GM21529 (cell line): ENCODE results near the gene HNRNPA2B1.
A peak's percentile ranks its signal among the peaks of the same experiment; 100 is the strongest.
"Not testable (repeated sequence)": the region's sequence is repeated elsewhere in the genome, so short reads cannot be mapped to it uniquely, and the experiment has no call there.

Experiments
- ATAC-seq: cut with Tn5 transposase; IDR thresholded peaks from one replicate; pipeline ENCODE4 v1.9.1; 2021; ENCODE audit not compliant: unreplicated experiment

HNRNPA2B1 gene

DNA sequence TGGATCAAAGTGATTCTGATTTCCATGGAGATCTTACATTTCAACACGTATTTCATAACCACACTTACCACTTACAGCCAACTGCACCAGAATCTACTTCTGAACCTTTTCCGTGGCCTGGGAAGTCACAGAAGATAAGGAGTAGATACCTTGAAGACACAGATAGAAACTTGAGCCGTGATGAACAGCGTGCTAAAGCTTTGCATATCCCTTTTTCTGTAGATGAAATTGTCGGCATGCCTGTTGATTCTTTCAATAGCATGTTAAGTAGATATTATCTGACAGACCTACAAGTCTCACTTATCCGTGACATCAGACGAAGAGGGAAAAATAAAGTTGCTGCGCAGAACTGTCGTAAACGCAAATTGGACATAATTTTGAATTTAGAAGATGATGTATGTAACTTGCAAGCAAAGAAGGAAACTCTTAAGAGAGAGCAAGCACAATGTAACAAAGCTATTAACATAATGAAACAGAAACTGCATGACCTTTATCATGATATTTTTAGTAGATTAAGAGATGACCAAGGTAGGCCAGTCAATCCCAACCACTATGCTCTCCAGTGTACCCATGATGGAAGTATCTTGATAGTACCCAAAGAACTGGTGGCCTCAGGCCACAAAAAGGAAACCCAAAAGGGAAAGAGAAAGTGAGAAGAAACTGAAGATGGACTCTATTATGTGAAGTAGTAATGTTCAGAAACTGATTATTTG lies 15.3 kb downstream of the HNRNPA2B1 start:
- peak; percentile 40 for ATAC-seq

DNA sequence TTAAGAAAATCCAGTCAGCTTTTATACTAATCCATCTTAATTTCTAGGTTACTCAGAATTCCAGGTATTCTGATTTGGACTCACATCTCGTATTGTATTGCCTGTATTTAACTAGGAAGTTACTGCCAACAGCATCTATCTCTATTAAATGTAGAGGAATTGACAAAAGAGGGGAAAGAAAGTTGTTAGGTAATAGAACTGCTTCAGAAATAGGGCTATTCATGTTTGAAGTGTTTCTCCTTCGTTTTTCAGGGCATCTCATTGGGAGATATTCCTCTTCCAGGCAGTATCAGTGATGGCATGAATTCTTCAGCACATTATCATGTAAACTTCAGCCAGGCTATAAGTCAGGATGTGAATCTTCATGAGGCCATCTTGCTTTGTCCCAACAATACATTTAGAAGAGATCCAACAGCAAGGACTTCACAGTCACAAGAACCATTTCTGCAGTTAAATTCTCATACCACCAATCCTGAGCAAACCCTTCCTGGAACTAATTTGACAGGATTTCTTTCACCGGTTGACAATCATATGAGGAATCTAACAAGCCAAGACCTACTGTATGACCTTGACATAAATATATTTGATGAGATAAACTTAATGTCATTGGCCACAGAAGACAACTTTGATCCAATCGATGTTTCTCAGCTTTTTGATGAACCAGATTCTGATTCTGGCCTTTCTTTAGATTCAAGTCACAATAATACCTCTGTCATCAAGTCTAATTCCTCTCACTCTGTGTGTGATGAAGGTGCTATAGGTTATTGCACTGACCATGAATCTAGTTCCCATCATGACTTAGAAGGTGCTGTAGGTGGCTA lies 16.1 kb downstream of the HNRNPA2B1 start:
- not testable (repeated sequence) for ATAC-seq

DNA sequence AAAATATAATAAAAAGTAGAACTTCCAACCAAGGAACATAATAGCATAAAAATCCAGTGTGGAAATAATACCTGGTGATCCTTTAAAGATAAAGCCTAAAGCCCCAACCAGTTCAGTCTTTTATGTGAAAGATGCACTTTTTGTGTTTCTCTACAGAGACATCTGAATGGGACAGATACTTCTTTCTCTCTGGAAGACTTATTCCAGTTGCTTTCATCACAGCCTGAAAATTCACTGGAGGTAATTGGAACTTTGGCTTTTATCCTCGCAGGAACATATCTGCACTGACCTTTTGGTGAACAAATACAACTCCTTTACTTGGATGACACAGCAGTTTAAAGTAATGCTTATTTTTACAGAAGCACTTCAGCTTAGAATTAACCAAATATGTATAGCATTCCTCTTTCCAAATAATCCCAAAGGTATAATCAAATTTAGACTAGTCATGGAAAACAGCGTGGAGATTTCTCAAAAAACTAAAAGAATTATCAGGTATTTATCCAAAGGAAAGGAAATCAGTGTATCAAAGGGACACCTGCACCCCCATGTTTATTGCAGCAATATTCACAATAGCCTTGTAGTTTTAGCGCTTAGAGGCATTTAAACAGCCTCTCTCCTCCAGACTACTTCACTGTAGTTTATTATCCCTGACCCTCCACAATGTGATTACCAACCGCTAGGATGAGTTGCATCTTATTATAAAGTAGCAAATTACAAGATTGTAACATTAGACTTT lies 16.8 kb downstream of the HNRNPA2B1 start:
- ATAC-seq: no peak

DNA sequence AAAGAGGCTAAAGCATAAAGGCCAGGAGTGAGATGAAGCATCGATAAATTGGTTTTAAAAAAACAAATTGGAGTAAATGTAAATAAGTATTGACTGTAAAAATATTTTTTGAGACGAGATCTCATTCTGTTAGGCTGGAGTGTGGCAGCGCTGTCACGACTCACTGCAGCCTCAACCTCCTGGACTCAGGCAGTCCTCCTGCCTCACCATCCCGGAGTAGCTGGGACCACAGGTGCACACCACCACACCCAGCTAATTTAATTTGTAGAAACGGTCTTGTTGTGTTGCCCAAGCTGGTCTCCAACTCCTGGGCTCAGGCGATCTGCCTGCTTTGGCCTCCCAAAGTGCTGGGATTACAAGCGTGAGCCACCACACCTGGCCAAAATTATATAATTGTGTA lies 17.8 kb downstream of the HNRNPA2B1 start:
- ATAC-seq: no peak

DNA sequence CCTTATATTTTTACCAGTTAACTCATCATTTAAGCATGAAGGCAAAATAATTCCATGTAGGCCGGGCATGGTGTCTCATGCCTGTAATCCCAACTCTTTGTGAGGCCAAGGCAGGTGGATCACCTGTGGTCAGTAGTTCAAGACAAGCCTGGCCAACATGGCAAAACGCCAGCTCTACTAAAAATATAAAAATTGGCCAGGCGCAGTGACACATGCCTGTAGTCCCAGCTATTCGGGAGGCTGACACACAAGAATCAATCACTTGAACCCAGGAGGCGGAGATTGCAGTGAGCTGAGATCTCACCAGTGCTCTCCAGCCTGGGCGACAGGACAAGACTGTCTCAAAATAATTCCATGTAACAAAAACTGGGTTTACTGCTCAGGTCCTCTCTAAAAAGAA lies 18.3 kb downstream of the HNRNPA2B1 start:
- no peak for ATAC-seq

DNA sequence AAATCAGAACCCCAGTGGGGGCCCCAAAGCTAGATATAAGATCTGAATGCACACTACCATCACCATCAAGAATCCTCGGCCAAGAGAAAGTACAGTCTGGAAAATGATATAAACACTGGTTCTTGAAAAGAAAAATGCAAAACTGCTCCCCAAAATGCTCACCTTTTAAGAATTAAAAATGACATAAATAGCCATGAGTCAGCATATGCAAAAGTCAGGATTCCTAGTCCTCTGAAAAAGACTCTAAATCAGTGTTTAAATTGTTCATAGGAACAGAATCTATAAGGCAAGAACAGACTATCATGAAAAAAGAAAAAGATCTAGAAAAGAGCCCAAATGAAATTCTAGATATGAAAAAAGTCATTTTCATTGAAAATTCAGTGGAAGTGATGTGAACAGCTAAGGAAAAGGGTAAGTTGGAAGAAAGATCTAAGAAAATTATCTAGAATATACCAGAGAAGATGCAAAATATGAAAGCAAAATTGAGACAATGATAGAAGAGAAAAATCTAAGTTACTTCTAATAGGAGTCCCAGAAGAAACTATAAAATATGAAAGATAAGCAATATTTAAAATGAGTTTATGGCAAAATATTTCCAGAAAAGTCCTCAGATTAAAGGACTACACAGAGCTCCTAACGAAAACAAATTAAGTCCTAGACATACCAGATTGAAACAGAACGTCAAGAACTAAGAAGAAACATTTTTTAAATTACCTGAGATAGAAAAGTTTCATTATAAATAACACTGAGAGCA lies 18.9 kb downstream of the HNRNPA2B1 start:
- ATAC-seq: no peak

DNA sequence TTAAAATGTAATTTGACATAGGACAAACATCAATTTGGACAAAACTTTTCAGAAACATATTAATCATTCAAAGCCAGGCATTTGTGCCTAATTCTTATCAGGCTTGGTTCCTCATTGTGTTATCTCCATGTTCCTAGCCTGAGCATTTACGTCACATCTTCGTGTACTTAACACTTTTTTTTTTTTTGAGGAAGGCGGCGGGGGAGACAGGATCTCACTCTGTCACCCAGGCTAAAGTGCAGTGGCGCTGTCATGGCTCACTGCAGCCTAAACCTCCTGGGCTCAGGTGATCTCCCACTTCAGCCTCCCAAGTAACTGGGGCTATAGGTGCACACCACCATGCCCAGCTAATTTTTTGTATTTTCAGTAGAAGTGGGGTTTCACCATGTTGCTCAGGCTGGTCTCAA lies 19.8 kb downstream of the HNRNPA2B1 start:
- ATAC-seq: no peak

DNA sequence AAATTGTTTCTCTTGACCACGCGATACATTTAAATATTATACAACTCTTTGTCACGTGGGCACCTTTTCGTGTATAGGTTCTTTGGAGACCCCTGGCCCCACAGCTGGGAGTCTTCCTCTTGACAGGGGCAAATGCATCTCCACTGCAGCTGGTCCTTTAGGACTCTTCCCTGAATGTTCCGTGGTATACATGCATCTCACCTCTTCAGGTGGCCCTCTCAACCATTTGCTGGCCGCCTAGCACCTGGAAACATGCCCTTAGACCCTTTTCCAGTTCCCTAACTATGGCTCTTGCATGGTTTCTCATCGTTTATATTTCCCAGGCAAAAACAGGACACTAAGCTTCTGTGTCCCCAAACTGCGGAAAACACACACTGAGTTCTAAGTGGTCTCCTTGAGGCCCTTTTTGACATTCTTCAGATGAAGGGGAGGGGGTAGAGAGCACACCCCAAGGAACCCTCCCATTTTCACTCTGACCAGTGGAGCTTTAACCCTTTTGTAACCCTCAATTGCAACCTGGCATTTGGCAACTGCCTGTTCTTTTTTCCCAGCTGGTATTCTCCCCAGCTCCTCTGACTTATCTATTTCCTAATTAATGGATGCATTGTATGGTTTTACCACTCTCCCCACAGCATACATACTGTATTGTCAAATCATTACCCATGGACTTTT lies 20.6 kb downstream of the HNRNPA2B1 start:
- no peak for ATAC-seq

DNA sequence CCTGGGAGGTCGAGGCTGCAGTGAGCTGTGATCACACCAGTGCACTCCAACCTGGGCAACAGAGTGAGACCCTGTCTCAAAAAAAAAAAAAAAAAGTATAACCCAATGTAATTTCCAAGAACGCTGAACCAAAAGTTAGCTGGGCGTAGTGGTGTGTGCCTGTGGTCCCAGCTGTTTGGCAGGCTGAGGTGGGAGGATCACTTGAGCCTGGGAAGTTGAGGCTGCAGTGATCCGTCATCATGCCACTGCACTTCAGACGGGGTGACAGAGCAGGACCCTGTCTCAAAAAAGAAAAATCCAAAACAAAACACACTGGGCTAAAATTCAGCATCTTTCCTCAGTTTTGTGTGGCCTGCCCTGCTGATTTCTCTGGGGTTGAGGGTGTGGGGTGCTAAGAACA lies 21.1 kb downstream of the HNRNPA2B1 start:
- no peak for ATAC-seq

DNA sequence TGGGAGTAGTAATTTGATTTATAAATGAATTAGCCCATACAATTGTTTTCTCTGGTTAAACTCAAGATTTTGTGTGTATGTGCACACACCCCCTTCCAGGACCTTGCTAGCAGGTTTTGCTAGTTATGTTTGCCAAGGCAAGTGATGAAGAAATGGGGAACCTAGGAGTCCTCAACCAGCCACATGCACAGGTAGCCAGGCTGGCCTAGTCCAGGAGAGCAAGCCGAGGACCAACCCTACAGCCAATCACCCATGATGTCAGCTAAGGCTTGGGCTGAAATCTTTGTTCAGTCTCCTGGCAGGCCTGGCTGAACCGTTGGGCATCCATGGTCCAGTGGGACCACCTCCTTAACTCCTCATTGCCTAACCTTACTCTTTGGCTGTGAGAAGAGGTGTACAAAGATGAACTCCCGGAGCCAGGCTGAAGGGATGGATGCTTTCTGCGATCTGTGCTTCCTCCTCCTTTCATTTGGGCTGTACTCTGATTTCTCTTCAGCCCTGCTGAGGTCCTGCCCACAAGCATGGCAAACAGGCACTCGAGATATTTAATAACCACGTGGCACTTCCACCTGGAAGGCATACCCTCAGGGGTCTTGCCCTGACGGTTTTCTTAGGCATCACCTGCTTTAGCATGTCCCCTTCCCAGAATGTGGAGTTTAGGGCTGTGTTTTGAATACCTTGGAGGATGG lies 22.1 kb downstream of the HNRNPA2B1 start:
- ATAC-seq: no peak

DNA sequence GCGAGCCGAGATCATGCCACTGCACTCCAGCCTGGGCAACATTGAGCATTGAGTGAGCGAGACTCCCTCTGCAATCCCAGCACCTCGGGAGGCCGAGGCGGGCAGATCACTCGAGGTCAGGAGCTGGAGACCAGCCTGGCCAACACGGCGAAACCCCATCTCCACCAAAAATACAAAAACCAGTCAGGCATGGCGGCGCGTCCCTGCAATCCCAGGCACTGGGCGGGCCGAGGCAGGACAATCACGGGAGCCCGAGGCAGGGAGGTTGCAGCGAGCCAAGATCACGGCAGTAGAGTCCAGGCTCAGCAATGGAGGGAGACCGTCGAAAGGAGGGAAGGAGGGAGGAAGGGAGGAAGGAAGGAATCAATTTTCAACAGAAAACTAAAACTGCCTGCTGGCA lies 23.3 kb downstream of the HNRNPA2B1 start:
- not testable (repeated sequence) for ATAC-seq

DNA sequence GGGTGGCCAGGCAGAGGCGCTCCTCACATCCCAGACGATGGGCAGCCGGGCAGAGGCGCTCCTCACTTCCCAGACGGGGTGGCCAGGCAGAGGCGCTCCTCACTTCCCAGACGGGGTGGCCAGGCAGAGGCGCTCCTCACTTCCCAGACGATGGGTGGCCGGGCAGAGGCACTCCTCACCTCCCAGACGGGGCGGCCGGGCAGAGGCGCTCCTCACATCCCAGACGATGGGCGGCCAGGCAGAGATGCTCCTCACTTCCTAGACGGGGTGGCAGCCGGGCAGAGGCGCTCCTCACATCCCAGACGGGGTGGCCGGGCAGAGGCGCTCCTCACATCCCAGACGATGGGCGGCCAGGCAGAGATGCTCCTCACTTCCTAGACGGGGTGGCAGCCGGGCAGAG lies 23.9 kb downstream of the HNRNPA2B1 start:
- not testable (repeated sequence) for ATAC-seq

DNA sequence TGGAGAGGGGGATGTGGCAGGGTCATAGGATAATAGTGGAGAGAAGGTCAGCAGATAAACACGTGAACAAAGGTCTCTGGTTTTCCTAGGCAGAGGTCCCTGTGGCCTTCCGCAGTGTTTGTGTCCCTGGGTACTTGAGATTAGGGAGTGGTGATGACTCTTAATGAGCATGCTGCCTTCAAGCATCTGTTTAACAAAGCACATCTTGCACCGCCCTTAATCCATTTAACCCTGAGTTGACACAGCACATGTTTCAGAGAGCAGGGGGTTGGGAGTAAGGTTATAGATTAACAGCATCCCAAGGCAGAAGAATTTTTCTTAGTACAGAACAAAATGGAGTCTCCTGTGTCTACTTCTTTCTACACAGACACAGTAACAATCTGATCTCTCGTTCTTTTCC lies 24.6 kb downstream of the HNRNPA2B1 start:
- ATAC-seq: not testable (repeated sequence)

DNA sequence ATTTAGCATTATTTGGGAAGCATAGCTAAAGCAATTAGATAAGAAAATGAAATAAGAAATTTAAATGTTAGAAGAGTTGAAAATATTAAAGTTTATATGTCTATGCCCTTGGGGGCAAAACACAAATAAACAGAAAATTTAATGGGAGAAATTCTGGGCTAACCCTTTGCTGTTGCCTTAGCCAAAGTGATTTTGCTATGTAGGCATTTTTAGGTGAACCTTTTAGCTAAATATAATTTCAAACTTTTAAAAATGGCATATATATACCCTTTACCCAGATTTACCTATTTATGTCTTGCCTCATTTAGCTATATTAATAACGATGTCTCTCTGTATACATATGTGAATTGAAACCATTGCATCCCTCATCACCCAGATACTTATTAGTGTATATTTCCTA lies 28.5 kb downstream of the HNRNPA2B1 start:
- no peak for ATAC-seq

DNA sequence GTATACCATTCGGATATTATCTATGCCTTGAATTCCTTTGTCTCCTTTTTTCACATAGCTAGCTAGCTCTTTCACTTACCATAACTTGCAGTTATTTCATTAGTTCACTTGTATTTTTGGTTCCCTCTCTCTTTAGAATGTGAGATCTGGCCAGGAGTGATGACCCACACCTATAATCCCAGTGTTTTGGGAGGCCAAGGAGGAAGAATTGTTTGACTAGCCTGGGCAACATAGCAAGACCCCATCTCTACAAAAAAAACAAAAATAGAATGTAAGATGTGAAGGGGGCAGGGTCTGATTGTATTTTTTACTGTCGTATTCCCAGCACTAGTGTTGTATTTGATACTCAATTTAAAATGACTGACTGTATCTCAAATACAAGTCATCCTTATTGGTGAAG lies 28.9 kb downstream of the HNRNPA2B1 start:
- no peak for ATAC-seq

DNA sequence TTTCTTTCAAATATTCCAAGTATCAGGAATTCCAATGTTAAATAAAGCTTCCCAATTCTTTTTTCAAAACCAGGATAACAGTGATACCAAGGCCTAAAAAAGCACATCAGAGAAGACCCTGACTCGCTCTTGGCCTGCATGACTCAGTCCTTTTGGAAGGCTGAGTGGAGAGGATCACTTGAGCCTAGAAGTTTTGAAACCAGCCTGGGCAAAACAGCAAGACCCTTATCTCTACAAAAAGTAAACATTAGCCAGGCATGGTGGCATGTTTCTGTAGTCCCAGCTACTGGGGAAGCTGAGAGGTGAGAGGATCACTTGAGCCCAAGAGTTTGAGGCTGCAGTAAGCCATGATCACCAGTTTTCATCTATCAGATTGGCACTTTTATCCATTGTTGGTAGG lies 29.9 kb downstream of the HNRNPA2B1 start:
- no peak for ATAC-seq

DNA sequence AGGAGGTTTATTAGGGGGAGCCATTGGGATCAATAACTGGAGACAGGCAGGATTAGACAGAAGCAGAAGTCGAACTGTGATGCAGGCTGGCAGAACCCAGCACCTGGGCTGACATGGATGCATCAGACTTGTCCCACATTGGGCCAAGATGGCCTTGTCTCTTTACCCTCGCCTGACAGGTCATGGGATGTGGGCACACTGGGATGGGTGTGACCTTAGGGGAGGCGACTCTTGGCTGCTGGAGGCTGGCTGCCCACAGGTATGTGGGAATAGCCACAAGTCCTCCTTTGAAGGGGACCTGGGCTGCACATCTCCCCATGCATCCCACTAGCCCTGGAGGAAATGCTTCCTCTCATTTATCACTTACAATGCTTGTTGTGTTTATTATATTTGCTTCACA lies 31.3 kb downstream of the HNRNPA2B1 start:
- no peak for ATAC-seq

DNA sequence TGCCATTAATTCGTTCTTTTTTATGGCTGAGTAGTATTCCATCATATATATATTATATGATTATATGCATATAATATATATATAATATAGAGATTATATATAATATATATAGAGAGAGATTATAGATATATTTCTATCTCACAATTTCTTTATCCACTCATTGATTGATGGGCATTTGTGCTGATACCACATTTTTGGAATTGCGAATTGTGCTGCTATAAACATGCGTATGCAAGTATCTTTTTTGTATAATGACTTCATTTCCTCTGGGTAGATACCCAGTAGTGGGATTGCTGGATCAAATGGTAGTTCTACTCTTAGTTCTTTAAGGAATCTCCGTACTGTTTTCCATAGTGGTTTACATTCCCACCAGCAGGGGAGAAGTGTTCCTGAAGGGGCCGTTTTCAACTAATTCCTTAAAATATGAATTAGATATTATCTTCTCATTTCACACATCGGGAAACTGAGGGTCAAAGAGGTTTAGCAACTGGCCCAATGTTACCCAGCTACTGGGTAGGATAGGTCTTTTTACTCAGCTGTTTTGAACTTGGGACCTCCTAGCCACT lies 32.0 kb downstream of the HNRNPA2B1 start:
- no peak for ATAC-seq

DNA sequence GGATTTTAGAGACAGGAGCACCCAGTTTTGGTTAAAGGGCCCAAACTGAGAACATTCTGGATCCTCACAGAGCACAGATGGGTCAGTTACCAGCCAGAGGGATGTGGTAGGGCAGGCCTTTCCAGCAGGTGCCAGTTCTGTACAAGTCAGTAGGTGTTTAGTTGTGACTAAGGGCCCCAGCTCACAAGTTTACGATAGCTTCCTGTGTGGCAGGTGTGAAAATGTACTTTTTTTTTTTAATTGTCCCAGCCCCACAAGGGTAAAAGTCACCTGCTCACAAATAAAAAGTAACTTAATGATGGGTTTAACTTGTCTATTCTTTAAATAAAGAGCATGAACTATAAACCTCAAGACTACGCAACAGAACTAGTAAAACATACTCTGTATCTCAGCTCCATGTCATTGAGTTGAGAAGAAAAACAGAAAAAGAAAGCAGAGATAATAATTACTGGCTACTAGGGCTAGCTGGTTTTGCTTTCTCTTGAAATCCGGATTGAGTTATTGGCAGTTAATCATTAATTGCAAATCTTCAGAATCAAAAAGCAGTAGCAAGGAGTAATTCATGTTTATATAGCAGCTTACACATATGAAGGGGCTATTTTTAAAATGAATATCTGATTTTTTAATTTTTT lies 33.1 kb downstream of the HNRNPA2B1 start:
- peak; percentile 70 for ATAC-seq
